ENCODE measurements around the gene PRDM4.

DNA sequence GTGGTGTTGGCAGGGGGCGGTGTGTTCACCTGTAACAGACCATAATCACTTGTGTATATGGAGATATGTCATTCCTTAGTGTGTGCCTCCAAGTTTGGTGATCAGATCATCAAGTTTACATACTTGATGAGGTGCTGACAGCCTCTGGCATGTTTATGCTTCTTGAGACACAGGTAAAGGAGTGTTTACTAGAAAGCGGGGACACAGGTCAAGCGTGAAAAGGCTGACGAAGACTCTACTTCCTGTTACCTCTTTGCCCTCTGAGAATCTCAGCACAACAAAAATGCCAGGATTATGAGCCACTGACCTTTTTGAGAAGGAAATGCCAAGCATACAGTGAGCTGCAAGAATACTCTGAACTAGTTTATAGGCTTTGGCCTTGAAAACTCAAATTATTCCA, 29.6 kb downstream of the PRDM4 start:
- TF ChIP-seq, protein P1, sequence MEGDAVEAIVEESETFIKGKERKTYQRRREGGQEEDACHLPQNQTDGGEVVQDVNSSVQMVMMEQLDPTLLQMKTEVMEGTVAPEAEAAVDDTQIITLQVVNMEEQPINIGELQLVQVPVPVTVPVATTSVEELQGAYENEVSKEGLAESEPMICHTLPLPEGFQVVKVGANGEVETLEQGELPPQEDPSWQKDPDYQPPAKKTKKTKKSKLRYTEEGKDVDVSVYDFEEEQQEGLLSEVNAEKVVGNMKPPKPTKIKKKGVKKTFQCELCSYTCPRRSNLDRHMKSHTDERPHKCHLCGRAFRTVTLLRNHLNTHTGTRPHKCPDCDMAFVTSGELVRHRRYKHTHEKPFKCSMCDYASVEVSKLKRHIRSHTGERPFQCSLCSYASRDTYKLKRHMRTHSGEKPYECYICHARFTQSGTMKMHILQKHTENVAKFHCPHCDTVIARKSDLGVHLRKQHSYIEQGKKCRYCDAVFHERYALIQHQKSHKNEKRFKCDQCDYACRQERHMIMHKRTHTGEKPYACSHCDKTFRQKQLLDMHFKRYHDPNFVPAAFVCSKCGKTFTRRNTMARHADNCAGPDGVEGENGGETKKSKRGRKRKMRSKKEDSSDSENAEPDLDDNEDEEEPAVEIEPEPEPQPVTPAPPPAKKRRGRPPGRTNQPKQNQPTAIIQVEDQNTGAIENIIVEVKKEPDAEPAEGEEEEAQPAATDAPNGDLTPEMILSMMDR (IDR thresholded peaks at IDR 0.05; ENCODE audit: poor library complexity) = no peak
- no peak for TF ChIP-seq EZH2phosphoT487 (IDR thresholded peaks at IDR 0.05; ENCODE audit: low read depth, severe bottlenecking, unreplicated experiment)

Data from hepatocyte (in vitro differentiated cells).